Measurements from ENCODE around the gene OGA.

DNA sequence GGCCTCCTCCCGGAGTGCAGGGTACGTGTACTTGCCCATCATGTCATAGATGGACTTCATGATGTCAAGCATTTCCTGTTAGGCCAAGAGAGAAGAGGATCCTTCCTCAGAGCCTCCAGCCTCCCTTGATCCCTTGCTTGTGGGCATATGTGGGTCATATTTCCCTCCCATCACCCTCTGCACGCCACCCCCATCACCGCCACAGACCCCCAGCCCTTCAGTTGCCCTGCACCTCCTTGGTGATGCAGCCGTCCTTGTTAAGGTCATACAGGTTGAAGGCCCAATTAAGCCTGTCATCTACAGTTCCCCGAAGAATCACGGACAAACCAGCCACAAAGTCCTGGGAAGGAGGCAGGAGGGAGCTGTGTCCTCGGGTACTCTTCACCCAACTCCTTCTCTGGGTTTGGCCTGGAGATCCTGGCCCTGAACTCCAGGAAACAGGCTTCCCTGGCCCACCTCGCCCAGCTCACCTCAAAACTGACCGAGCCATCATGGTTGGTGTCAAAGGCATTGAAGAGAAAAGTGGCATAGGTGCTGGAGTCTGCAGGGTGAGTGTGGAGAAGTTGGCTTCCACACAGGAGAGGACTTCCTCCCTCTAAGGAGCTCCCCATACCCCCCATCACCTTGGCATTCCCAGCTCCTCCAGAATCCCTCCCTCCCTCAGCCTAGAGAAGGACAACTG, 9.8 kb upstream of the OGA start:
- TF ChIP-seq CTCF (IDR thresholded peaks at IDR 0.05) (no peak), POLR2A (IDR thresholded peaks at IDR 0.05) (no peak), POLR2AphosphoS5 (IDR thresholded peaks at IDR 0.05; ENCODE audit: insufficient read depth in 1 of 2, low read depth in 1 of 2) (no peak)
